ENCODE measurements around the gene R3HDML.

Gene R3HDML

DNA sequence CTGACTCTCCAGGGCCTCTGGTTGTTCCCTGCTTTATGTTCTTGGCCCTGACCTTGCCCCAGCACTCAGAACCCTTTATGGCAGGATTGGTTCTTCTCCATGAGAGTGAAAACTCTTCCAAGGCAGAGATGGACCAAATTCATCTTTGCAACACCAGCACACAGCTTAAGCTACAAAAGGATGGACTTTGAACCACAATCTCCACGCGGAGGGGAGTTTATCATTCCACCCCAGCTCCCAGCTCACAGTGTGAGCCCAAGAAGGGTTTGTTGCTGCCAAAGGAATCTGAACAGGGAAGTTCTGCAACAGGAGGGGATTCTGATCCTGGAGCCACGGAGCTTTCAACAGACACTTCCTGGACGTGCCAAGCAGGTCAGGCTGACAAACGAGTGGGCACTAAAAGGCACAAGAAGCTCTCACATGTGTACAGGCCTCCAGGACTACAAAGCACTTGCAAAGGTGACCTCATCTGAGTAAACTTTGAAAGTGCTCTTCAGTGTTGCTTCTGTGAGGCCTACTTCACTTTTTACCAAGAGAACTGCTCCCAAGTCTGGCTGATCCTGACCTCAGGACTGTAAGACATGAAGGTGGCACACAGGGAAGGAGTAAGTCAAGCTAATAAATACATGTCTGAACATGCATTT is 34.7 kb upstream of the R3HDML start:
- Histone ChIP-seq H3K9me3 (replicated peaks in 1 of 11) (no peaks in the 10 kb centered on the region), H3K27ac (no peak overlapping the region), H3K27me3 (no peaks in the 10 kb centered on the region), H3K36me3 (peaks cover 0 to 24% (median 11%) of the 10 kb centered on the region in 11 experiments; a peak in 14 of 22 replicates), H3K4me2 (no peak overlapping the region), H3K4me1 (no peaks in the 10 kb centered on the region), H4K20me1 (peaks cover 0 to 18% (median 8%) of the 10 kb centered on the region in 11 experiments; a peak in 5 of 22 replicates), H3K4me3 (no peak overlapping the region), H3K9ac (no peak overlapping the region)
- no peak for TF ChIP-seq Cebpa-rat (IDR thresholded peaks at IDR 0.05)

DNA sequence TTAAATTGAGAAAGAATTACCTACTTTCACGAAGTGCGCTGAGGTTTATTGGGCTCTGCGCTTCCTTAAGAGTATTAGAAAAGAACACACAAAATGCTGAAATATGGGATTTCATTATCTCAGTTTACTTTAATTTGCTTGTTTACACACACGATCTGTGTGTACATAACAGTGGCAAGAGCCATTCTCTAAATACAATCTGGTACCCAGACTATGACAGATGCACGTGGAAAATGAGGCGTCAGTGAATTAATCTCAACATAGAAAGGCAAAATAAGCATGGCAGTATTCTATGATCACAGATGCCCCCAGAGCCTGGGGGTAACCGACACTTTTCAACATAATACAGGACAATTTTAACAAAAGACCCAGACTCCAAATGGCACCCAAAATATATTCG is 34.1 kb upstream of the R3HDML start:
- peaks cover 0 to 18% (median 8%) of the 10 kb centered on the region in 11 experiments; a peak in 5 of 22 replicates for H4K20me1 ChIP-seq
- H3K36me3 ChIP-seq: peaks cover 0 to 25% (median 11%) of the 10 kb centered on the region in 11 experiments; a peak in 14 of 22 replicates
- H3K9me3 ChIP-seq (replicated peaks in 1 of 11): no peaks in the 10 kb centered on the region
- no peak for TF ChIP-seq Cebpa-rat (IDR thresholded peaks at IDR 0.05)
- no peaks in the 10 kb centered on the region for H3K27me3 ChIP-seq
- H3K4me1 ChIP-seq: no peaks in the 10 kb centered on the region
- no peak overlapping the region for H3K27ac ChIP-seq
- no peak overlapping the region for H3K4me2 ChIP-seq
- no peak overlapping the region for H3K4me3 ChIP-seq
- no peak overlapping the region for H3K9ac ChIP-seq

DNA sequence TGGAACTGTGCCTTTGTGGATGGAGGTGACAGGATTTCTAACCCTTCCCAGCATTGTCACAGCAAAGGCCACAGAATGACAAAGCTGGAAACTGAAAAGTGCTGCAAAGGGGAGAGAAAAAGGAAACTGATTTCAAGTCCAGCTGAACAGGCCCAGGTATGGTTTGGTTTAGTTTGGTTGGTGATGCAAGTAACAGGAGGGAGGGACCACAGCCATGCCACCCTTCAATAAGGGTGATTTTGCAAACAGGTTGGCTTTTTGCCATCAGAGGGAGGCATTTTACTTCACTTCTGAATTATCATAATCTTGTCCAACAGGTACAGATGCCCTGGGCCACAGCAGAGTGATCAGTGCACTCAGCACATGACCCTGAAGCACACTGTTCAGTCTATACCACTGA is 32.5 kb upstream of the R3HDML start:
- peaks cover 0 to 18% (median 8%) of the 10 kb centered on the region in 11 experiments; a peak in 5 of 22 replicates for H4K20me1 ChIP-seq
- peaks cover 0 to 25% (median 11%) of the 10 kb centered on the region in 11 experiments; a peak in 14 of 22 replicates for H3K36me3 ChIP-seq
- no peak for TF ChIP-seq Cebpa-rat (IDR thresholded peaks at IDR 0.05)
- no peaks in the 10 kb centered on the region for H3K9me3 ChIP-seq (replicated peaks in 1 of 11)
- no peak overlapping the region for H3K27ac ChIP-seq
- no peak overlapping the region for H3K4me2 ChIP-seq
- H3K4me3 ChIP-seq: no peak overlapping the region
- H3K4me1 ChIP-seq: peaks cover 0 to 2% (median 1%) of the 10 kb centered on the region in 10 experiments; a peak in 9 of 20 replicates
- H3K27me3 ChIP-seq: no peaks in the 10 kb centered on the region
- H3K9ac ChIP-seq: no peak overlapping the region

DNA sequence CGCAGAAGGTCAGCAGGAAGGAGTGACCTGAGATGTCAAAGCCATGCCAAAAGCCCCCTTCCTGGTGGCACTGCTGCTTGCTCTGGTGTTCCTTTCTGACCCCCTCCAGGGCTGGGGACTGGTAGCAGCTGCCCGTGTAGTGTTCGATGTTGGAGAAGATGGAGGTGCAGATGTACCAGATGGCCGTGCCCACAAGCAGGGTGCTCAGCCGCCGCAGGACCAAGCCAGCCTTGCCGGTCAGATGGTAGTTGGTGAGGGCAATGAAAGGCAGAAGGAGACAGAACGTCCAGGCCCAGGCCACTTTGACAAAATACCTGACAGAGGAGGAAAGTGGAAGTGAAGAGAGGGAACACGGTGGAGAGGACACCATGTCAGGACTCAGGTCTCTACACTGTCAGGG is 29.9 kb upstream of the R3HDML start:
- H4K20me1 ChIP-seq: peaks cover 0 to 25% (median 2%) of the 10 kb centered on the region in 11 experiments; a peak in 6 of 22 replicates
- H3K27me3 ChIP-seq: no peaks in the 10 kb centered on the region
- peaks cover 0 to 25% (median 11%) of the 10 kb centered on the region in 11 experiments; a peak in 14 of 22 replicates for H3K36me3 ChIP-seq
- TF ChIP-seq Cebpa-rat (IDR thresholded peaks at IDR 0.05): no peak
- H3K4me1 ChIP-seq: peaks cover 12 to 15% (median 13%) of the 10 kb centered on the region in 10 experiments; a peak in 19 of 20 replicates
- no peak overlapping the region for H3K4me3 ChIP-seq
- H3K9me3 ChIP-seq (replicated peaks in 1 of 11): no peaks in the 10 kb centered on the region
- no peak overlapping the region for H3K27ac ChIP-seq
- no peak overlapping the region for H3K4me2 ChIP-seq
- H3K9ac ChIP-seq: no peak overlapping the region

DNA sequence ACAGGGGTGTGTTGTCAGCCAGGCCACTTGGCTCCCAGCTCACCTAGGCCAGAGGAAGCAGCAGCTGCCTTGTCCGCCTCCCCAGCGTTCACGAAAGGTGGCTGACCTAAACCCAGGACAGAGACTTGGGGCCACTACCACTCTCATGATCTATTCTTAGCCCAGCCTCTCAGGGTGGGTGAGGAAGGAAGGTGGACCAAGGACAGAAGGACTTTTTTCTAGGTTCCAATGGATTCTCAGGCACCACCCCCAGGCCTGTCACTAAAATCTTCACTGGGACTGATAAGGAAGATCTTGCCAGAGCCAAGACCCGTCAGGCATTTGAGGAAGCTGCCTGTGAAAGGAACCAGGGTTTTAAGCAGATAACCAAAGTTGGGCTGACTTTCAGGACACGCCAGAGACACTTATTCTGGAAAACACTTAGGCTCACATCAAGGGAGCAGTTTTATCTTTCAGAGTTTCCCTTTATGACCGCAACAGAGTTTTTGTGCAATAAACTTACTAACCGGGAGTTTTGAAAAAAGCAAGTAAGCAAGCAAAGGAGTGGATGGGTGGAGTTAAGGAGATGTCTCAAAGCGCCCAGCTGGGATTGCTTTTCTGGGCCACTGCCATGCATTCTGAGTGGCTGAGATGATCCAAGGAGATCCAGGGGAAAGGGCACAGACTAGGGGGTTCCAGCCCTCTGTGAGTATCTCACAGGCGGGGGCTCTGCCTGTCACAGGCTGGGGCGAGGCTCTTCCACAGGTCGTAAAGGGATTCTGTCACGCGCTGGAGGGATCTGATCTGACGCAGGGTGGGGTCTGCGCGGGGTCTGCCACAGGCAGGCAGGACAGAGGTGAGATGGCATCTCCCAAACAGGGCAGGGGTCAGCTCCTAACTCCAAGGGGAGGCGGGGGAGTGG is 26.8 kb upstream of the R3HDML start:
- Histone ChIP-seq H3K27ac (peak overlapping the region in 10 of 11 experiments; percentile 54 to 79 (median 72); a peak in 20 of 22 replicates), H3K4me2 (peak overlapping the region; percentile 96 to 100 (median 98)), H3K9me3 (replicated peaks in 1 of 11) (no peaks in the 10 kb centered on the region), H3K9ac (peak overlapping the region; percentile 74 to 89 (median 84)), H3K4me1 (peaks cover 12 to 17% (median 13%) of the 10 kb centered on the region in 10 experiments; a peak in 19 of 20 replicates), H3K4me3 (peak overlapping the region; percentile 73 to 89 (median 88)), H4K20me1 (peaks cover 0 to 22% (median 0%) of the 10 kb centered on the region in 11 experiments; a peak in 2 of 22 replicates), H3K27me3 (no peaks in the 10 kb centered on the region), H3K36me3 (peaks cover 0 to 15% (median 8%) of the 10 kb centered on the region in 11 experiments; a peak in 13 of 22 replicates)
- TF ChIP-seq Cebpa-rat (IDR thresholded peaks at IDR 0.05): no peak

DNA sequence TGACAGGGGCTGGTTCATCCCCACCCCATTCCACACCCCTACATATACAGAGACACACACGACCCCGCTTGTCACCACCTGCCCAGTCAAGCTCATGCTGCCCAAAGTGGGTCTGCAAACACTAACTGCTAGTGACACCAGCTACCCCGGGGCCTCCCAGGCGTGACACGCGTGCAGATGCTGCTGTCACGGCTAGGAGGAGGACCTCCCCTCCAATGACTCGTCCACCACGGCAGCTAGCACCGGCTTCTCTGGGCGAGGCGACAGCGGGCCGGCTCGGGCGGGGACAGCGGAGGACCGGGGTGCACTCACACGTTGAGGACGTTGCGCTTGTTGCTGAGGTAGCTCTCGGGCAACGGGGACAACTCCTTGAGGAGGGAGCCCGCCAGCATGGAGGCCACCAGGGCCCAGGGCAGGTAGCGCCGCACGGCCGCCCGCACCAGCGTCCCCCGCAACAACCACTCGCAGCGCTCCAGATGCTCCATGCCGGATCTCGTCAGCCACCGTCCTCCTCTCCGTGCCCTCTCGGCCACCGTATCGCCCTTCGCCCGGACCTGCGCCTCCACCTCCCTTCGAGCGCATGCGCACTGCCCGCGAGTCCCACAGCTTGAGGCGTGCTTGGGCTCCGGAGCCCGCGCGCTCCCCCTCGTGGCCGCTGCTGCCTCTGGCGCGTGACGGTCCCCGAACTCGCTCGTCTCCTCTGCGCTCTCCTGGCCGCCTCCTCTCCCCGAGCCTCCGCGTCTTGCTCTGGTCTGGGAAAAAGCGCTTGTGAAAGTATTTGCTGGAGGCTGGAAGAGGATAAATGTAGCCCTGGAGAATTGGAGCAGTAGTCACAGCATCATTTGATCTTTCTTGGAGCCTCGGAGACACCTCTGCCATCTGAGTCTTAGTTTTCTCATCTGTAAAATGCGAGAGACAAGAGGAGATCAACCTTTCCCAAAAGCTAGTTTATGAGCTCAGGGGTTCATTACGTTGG is 25.9 kb upstream of the R3HDML start, which contains the start of gene FITM2:
TSS of gene FITM2 (minus strand) at position 539 of the 976 bp plus-strand sequence. CDS start at position 485, 54 bp downstream.
- no peaks in the 10 kb centered on the region for H3K27me3 ChIP-seq
- no peak for TF ChIP-seq Cebpa-rat (IDR thresholded peaks at IDR 0.05)
- peak within 1 kb of the TSS; percentile 96 to 100 (median 98) for H3K4me2 ChIP-seq
- peaks cover 0 to 22% (median 0%) of the 10 kb centered on the region in 11 experiments; a peak in 2 of 22 replicates for H4K20me1 ChIP-seq
- peaks cover 12 to 17% (median 13%) of the 10 kb centered on the region in 10 experiments; a peak in 19 of 20 replicates for H3K4me1 ChIP-seq
- H3K9me3 ChIP-seq (replicated peaks in 1 of 11): no peaks in the 10 kb centered on the region
- H3K9ac ChIP-seq: peak within 1 kb of the TSS; percentile 74 to 89 (median 84)
- H3K27ac ChIP-seq: peak within 1 kb of the TSS; percentile 31 to 79 (median 70); a peak in 21 of 22 replicates
- H3K4me3 ChIP-seq: peak within 1 kb of the TSS; percentile 73 to 89 (median 88)
- peaks cover 0 to 13% (median 8%) of the 10 kb centered on the region in 11 experiments; a peak in 13 of 22 replicates for H3K36me3 ChIP-seq

DNA sequence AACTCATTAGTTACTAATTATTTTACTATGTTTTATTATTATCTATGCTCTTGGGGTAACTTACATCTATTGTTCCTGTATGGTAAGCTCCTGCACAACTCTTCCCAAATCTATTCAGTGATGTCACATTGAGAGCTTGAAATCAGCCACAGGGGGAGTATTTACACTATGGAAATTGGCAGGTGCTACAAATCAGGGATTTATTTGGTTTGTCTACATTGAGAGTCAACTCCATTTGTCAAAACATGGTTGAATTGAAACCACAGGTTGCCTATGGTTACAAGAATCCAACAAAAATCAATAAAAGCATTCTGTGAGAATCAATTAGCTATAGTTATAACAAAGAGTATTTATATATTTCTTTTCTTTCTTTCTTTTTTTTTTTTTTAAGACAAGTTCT is 22.0 kb upstream of the R3HDML start:
- Histone ChIP-seq H3K36me3 (no peaks in the 10 kb centered on the region), H3K27me3 (no peaks in the 10 kb centered on the region), H3K4me3 (no peak overlapping the region), H3K4me2 (no peak overlapping the region), H3K9me3 (replicated peaks in 1 of 11) (peaks cover 0 to 2% (median 0%) of the 10 kb centered on the region in 11 experiments; a peak in 2 of 22 replicates), H4K20me1 (peaks cover 0 to 6% (median 0%) of the 10 kb centered on the region in 11 experiments; a peak in 2 of 22 replicates), H3K9ac (no peak overlapping the region), H3K4me1 (peaks cover 6 to 11% (median 7%) of the 10 kb centered on the region in 10 experiments; a peak in 19 of 20 replicates), H3K27ac (no peak overlapping the region)
- no peak for TF ChIP-seq Cebpa-rat (IDR thresholded peaks at IDR 0.05)
